GM18505 (cell line): Measurements from ENCODE around the gene EIF4A2.
A peak's percentile ranks its signal among the peaks of the same experiment; 100 is the strongest.
"Not testable (repeated sequence)": the region's sequence is repeated elsewhere in the genome, so short reads cannot be mapped to it uniquely, and the experiment has no call there.

Experiments used
- ATAC-seq: cut with Tn5 transposase; IDR thresholded peaks from one replicate; pipeline ENCODE4 v1.9.1; 2021; ENCODE audit not compliant: unreplicated experiment
- POLR2A ChIP-seq: IDR thresholded peaks from 4 replicates; pipeline ENCODE4 v1.6.1; 2011; ENCODE audit warnings: borderline replicate concordance; ENCODE audit not compliant: insufficient read depth, insufficient read length; ENCODE audit errors: extremely low read depth

Gene EIF4A2

GRCh38 chr3:186788482-186789370 is 5.3 kb downstream of the EIF4A2 start:
- ATAC-seq = no peak
- TF ChIP-seq POLR2A = no peak

GRCh38 chr3:186789554-186790260 is 6.3 kb downstream of the EIF4A2 start:
- TF ChIP-seq POLR2A = no peak
- no peak for ATAC-seq

GRCh38 chr3:186790261-186790981 is 7.0 kb downstream of the EIF4A2 start:
- no peak for ATAC-seq
- peak; percentile 62 for TF ChIP-seq POLR2A

DNA sequence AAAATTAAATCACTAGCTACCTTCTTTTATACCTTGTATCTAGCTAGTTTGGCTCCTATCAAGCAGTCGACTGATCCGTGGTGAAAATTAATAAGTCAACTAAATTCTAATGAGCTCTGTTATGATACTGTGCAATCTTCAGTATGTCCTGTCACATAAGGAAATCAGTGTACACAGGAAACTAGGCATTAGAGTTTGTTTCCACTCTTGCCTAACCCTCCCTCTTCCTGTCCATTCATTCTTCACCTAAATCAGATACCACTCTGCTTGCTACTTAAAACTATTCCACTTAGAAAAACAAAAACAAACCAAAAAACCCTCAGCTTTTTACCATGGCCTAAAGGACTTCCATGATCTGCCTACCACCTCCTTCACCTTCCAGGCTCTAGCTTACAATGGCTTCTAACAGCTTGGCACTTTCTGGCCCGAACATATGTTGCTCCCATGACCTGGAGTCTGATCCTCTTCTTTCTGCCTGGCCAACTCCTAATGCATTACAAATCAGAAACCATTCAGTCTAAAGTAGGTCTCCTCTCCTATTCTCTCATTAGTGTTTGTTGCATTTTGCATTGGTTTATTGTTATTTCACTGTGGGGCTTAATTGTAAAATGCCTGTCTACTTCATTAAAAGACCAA is 15.0 kb downstream of the EIF4A2 start:
- no peak for ATAC-seq
- TF ChIP-seq POLR2A = no peak

DNA sequence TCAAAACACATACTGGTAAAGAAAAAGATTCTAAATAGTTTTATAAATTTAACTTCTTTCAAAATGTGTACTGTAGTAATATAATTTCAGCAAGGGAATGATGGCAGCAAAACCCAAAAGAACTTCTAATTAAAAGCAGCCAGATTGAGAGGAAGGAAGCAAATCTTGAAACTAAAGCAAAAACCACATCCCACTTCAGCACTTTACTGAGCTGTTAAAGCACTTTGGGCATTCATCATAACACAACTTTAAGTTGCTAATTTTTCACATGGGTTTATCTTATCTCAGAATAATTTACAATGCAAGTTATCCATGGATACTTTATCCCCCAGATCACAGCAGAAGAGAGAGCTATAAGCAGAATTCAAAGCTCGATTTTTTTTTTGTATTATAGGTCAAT is 16.9 kb downstream of the EIF4A2 start:
- ATAC-seq = no peak
- TF ChIP-seq POLR2A = no peak

GRCh38 chr3:186802701-186803100 is 19.3 kb downstream of the EIF4A2 start:
- no peak for TF ChIP-seq POLR2A
- ATAC-seq = no peak

GRCh38 chr3:186803447-186803846 is 20.1 kb downstream of the EIF4A2 start:
- not testable (repeated sequence) for ATAC-seq

- peak; percentile 90 for TF ChIP-seq POLR2A
- ATAC-seq = peak; percentile 91
Measured at GRCh38 chr3:186806089-186807055, 23.0 kb downstream of the EIF4A2 start, which contains the start of gene RFC4. RFC4 (minus strand) TSS chr3:186806482; CDS start chr3:186804713, 1,769 bp downstream.

GRCh38 chr3:186807231-186807630 is 23.9 kb downstream of the EIF4A2 start:
- ATAC-seq = no peak
- no peak for TF ChIP-seq POLR2A

DNA sequence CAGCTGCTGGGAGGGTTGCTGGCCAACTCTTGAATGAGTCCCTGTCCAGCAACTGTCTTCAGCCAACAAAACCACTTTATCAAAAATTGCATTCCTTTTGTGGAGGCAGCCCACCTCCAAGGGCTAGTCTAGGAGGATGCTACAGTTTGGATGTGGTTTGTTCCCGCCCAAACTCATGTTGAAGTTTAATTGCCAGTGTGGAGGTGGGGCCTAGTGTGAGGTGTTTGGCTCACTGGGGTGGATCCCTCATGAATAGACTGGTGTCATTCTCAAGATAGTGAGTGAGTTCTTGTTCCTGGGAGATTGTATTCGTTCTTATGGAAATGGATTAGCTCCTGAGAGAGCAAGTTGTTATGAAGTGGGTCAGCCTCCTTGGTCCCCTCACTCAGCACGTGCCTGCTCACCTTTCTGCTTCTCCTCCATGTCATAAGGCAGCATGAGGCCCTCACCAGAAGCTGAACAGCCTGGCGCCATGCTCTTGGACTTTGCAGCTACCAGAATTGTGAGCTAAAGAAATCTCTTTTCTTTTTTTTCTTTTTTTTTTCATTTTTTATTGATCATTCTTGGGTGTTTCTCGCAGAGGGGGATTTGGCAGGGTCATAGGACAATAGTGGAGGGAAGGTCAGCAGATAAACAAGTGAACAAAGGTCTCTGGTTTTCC is 27.1 kb downstream of the EIF4A2 start:
- ATAC-seq = no peak

DNA sequence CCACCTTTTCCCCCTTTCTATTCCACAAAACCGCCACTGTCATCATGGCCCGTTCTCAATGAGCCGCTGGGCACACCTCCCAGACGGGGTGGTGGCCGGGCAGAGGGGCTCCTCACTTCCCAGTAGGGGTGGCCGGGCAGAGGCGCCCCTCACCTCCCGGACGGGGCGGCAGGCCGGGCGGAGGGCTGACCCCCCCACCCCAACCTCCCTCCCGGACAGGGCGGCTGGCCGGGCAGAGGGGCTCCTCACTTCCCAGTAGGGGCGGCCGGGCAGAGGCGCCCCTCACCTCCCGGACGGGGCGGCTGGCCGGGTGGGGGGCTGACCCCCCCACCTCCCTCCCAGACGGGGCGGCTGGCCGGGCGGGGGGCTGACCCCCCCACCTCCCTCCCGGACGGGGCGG is 27.9 kb downstream of the EIF4A2 start:
- ATAC-seq = not testable (repeated sequence)

More for the DNA sequence above, 27.1 kb downstream of the EIF4A2 start:
- no peak for TF ChIP-seq POLR2A

- TF ChIP-seq POLR2A = no peak
Measured at GRCh38 chr3:186814100-186814499, 30.7 kb downstream of the EIF4A2 start.

DNA sequence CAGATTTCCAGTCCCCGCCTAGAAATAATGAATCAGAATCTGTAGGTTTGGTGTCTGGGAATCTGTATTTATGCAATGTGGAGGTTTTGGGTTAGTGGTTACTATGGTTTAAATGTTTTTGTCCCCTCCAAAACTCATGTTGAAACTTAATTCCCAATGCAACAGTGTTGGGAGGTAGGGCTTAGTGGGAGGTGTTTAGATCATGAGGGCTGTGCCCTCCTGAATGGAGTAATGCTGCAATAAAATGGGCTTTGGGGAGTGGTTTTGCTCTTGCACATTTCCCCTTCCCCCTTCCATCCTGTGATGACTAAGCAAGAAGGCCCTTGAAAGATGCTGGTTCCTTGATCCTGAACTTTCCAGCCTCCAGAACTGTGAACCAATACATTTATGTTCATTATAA is 32.1 kb downstream of the EIF4A2 start:
- no peak for ATAC-seq
- TF ChIP-seq POLR2A = no peak

More at GRCh38 chr3:186814100-186814499, 30.7 kb downstream of the EIF4A2 start:
- no peak for ATAC-seq
